Measurements from ENCODE around the gene PRPSAP1.

PRPSAP1 gene

GRCh38 chr17:76371656-76372628 lies 18.2 kb upstream of the PRPSAP1 start:
- DNase-seq (ENCODE audit: low read depth): peak; percentile 98
- TF ChIP-seq CTCF (IDR thresholded peaks at IDR 0.05; ENCODE audit: low read length, missing control alignments): no peak
- H3K4me3 ChIP-seq (replicated peaks; ENCODE audit: low read depth, low read length): no peak overlapping the region

GRCh38 chr17:76370261-76370993 lies 16.7 kb upstream of the PRPSAP1 start:
- TF ChIP-seq CTCF (IDR thresholded peaks at IDR 0.05; ENCODE audit: low read length, missing control alignments): peak; percentile 63
- peak; percentile 95 for DNase-seq (ENCODE audit: low read depth)
- H3K4me3 ChIP-seq (replicated peaks; ENCODE audit: low read depth, low read length): no peak overlapping the region

GRCh38 chr17:76369804-76370203 lies 16.1 kb upstream of the PRPSAP1 start:
- DNase-seq (ENCODE audit: low read depth): no peak
- H3K4me3 ChIP-seq (replicated peaks; ENCODE audit: low read depth, low read length): no peak overlapping the region
- TF ChIP-seq CTCF (IDR thresholded peaks at IDR 0.05; ENCODE audit: low read length, missing control alignments): no peak

GRCh38 chr17:76369379-76369778 lies 15.7 kb upstream of the PRPSAP1 start:
- H3K4me3 ChIP-seq (replicated peaks; ENCODE audit: low read depth, low read length): no peak overlapping the region
- DNase-seq (ENCODE audit: low read depth): no peak
- no peak for TF ChIP-seq CTCF (IDR thresholded peaks at IDR 0.05; ENCODE audit: low read length, missing control alignments)

GRCh38 chr17:76368545-76368944 lies 14.8 kb upstream of the PRPSAP1 start:
- H3K4me3 ChIP-seq (replicated peaks; ENCODE audit: low read depth, low read length): no peak overlapping the region
- no peak for DNase-seq (ENCODE audit: low read depth)
- TF ChIP-seq CTCF (IDR thresholded peaks at IDR 0.05; ENCODE audit: low read length, missing control alignments): no peak

- no peak for TF ChIP-seq CTCF (IDR thresholded peaks at IDR 0.05; ENCODE audit: low read length, missing control alignments)
Measured at GRCh38 chr17:76367642-76368041, 13.9 kb upstream of the PRPSAP1 start.

More at GRCh38 chr17:76367642-76368041, 13.9 kb upstream of the PRPSAP1 start:
- no peak overlapping the region for H3K4me3 ChIP-seq (replicated peaks; ENCODE audit: low read depth, low read length)
- no peak for DNase-seq (ENCODE audit: low read depth)
